Liver (tissue), 3 donors: ENCODE measurements around the gene CDH4.

Experiments used
- CTCF ChIP-seq: fragments of 150-350 bp; IDR thresholded peaks from 2 replicates; pipeline ENCODE4 v1.5.1; 2017; ENCODE audit warnings: improper control_type of control experiment, low read depth, low read length; ENCODE audit not compliant: missing input control
- RAD21 ChIP-seq, 2 donors: IDR thresholded peaks; 2 replicates each; pipeline ENCODE4 v1.6.1; 2016; ENCODE audit warnings: antibody characterized with exemption in 2 of 2, mild to moderate bottlenecking in 2 of 2
- REST ChIP-seq: IDR thresholded peaks from 2 replicates; pipeline ENCODE4 v1.6.1; 2016; ENCODE audit warnings: antibody characterized with exemption, mild to moderate bottlenecking
- donor health status: healthy.
- donor health status: healthy.

- TF ChIP-seq CTCF (no peak), REST (no peak), RAD21 (IDR thresholded peaks at IDR 0.05) (no peak)
Observed at GRCh38 chr20:61895686-61896057, 643.6 kb downstream of the CDH4 start.
